Measurements from ENCODE around the gene CEP104. TPM values are rescaled to one million over a fixed set of nuclear protein-coding genes. Genes with fewer than 3 reads are reported as not detected.

CEP104 gene
- total and polyA plus RNA-seq, 2 experiments from 2014 or later = 20.5 to 32.2 TPM

DNA sequence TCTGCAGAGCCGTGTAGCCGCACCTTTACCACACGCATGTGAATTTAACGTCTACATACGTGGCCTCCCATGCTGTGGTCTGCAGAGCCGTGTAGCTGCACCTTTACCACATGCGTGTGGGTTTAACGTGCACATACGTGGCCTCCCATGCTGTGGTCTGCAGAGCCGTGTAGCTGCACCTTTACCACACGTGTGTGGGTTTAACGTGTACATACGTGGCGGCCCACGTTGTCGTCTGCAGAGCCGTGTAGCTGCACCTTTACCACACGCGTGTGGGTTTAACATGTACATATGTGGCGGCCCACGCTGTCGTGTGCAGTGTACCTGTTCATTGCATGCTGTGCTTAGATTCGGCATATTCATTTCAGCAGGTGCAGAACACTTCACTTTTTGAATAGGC lies 17.7 kb upstream of the CEP104 start:
- Histone ChIP-seq H4K20me1 (replicated peaks; ENCODE audit: insufficient read depth) (no peaks in the 10 kb centered on the region), H2AFZ (no peak overlapping the region), H3K27me3 (ENCODE audit: insufficient read depth) (no peaks in the 10 kb centered on the region), H3K9me2 (ENCODE audit: insufficient read depth) (no peaks in the 10 kb centered on the region; the same call in 1 of the 2 replicates), H3K27ac (ENCODE audit: low read depth) (no peak overlapping the region), H3F3A (replicated peaks; ENCODE audit: low read depth) (peaks cover 3% of the 10 kb centered on the region; the same call in 1 of the 2 replicates), H3K4me2 (no peak overlapping the region), H3K4me3 (no peak overlapping the region), H3K4me1 (ENCODE audit: insufficient read depth) (no peaks in the 10 kb centered on the region), H3K79me2 (replicated peaks; ENCODE audit: insufficient read depth) (no peaks in the 10 kb centered on the region), H3K36me3 (ENCODE audit: insufficient read depth) (no peaks in the 10 kb centered on the region)
- ATAC-seq = no peak
- peaks cover 19% of the 10 kb centered on the region for H3K9me3 Mint-ChIP-seq
- H3K27ac Mint-ChIP-seq = no peak overlapping the region
- H3K36me3 Mint-ChIP-seq (ENCODE audit: low read depth) = peaks cover 48% of the 10 kb centered on the region
- no peak overlapping the region for H3K4me3 Mint-ChIP-seq
- no peak for TF ChIP-seq EZH2phosphoT487 (IDR thresholded peaks at IDR 0.05; ENCODE audit: unreplicated experiment)
- no peak for TF ChIP-seq POLR2AphosphoS5 (IDR thresholded peaks at IDR 0.05; ENCODE audit: low read depth)
- no peak for TF ChIP-seq CREB1 (CRISPR knock-in tag; IDR thresholded peaks at IDR 0.05; ENCODE audit: low read depth)
- TF ChIP-seq, protein P1, sequence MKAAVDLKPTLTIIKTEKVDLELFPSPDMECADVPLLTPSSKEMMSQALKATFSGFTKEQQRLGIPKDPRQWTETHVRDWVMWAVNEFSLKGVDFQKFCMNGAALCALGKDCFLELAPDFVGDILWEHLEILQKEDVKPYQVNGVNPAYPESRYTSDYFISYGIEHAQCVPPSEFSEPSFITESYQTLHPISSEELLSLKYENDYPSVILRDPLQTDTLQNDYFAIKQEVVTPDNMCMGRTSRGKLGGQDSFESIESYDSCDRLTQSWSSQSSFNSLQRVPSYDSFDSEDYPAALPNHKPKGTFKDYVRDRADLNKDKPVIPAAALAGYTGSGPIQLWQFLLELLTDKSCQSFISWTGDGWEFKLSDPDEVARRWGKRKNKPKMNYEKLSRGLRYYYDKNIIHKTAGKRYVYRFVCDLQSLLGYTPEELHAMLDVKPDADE (IDR thresholded peaks at IDR 0.05) = no peak
- TF ChIP-seq STAT1 (IDR thresholded peaks at IDR 0.05; ENCODE audit: unreplicated experiment) = no peak
- TF ChIP-seq, protein P2, sequence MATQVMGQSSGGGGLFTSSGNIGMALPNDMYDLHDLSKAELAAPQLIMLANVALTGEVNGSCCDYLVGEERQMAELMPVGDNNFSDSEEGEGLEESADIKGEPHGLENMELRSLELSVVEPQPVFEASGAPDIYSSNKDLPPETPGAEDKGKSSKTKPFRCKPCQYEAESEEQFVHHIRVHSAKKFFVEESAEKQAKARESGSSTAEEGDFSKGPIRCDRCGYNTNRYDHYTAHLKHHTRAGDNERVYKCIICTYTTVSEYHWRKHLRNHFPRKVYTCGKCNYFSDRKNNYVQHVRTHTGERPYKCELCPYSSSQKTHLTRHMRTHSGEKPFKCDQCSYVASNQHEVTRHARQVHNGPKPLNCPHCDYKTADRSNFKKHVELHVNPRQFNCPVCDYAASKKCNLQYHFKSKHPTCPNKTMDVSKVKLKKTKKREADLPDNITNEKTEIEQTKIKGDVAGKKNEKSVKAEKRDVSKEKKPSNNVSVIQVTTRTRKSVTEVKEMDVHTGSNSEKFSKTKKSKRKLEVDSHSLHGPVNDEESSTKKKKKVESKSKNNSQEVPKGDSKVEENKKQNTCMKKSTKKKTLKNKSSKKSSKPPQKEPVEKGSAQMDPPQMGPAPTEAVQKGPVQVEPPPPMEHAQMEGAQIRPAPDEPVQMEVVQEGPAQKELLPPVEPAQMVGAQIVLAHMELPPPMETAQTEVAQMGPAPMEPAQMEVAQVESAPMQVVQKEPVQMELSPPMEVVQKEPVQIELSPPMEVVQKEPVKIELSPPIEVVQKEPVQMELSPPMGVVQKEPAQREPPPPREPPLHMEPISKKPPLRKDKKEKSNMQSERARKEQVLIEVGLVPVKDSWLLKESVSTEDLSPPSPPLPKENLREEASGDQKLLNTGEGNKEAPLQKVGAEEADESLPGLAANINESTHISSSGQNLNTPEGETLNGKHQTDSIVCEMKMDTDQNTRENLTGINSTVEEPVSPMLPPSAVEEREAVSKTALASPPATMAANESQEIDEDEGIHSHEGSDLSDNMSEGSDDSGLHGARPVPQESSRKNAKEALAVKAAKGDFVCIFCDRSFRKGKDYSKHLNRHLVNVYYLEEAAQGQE (IDR thresholded peaks at IDR 0.05; ENCODE audit: unreplicated experiment) = no peak
- TF ChIP-seq, protein P3, sequence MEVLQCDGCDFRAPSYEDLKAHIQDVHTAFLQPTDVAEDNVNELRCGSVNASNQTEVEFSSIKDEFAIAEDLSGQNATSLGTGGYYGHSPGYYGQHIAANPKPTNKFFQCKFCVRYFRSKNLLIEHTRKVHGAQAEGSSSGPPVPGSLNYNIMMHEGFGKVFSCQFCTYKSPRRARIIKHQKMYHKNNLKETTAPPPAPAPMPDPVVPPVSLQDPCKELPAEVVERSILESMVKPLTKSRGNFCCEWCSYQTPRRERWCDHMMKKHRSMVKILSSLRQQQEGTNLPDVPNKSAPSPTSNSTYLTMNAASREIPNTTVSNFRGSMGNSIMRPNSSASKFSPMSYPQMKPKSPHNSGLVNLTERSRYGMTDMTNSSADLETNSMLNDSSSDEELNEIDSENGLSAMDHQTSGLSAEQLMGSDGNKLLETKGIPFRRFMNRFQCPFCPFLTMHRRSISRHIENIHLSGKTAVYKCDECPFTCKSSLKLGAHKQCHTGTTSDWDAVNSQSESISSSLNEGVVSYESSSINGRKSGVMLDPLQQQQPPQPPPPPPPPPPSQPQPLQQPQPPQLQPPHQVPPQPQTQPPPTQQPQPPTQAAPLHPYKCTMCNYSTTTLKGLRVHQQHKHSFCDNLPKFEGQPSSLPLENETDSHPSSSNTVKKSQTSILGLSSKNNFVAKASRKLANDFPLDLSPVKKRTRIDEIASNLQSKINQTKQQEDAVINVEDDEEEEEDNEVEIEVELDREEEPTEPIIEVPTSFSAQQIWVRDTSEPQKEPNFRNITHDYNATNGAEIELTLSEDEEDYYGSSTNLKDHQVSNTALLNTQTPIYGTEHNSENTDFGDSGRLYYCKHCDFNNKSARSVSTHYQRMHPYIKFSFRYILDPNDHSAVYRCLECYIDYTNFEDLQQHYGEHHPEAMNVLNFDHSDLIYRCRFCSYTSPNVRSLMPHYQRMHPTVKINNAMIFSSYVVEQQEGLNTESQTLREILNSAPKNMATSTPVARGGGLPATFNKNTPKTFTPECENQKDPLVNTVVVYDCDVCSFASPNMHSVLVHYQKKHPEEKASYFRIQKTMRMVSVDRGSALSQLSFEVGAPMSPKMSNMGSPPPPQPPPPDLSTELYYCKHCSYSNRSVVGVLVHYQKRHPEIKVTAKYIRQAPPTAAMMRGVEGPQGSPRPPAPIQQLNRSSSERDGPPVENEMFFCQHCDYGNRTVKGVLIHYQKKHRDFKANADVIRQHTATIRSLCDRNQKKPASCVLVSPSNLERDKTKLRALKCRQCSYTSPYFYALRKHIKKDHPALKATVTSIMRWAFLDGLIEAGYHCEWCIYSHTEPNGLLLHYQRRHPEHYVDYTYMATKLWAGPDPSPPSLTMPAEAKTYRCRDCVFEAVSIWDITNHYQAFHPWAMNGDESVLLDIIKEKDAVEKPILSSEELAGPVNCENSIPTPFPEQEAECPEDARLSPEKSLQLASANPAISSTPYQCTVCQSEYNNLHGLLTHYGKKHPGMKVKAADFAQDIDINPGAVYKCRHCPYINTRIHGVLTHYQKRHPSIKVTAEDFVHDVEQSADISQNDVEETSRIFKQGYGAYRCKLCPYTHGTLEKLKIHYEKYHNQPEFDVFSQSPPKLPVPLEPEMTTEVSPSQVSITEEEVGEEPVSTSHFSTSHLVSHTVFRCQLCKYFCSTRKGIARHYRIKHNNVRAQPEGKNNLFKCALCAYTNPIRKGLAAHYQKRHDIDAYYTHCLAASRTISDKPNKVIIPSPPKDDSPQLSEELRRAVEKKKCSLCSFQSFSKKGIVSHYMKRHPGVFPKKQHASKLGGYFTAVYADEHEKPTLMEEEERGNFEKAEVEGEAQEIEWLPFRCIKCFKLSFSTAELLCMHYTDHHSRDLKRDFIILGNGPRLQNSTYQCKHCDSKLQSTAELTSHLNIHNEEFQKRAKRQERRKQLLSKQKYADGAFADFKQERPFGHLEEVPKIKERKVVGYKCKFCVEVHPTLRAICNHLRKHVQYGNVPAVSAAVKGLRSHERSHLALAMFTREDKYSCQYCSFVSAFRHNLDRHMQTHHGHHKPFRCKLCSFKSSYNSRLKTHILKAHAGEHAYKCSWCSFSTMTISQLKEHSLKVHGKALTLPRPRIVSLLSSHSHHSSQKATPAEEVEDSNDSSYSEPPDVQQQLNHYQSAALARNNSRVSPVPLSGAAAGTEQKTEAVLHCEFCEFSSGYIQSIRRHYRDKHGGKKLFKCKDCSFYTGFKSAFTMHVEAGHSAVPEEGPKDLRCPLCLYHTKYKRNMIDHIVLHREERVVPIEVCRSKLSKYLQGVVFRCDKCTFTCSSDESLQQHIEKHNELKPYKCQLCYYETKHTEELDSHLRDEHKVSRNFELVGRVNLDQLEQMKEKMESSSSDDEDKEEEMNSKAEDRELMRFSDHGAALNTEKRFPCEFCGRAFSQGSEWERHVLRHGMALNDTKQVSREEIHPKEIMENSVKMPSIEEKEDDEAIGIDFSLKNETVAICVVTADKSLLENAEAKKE (CRISPR knock-in tag; IDR thresholded peaks at IDR 0.05) = no peak
- TF ChIP-seq EZH2 (IDR thresholded peaks at IDR 0.05; ENCODE audit: low read depth, unreplicated experiment) = no peak
- no peak for TF ChIP-seq NANOG (IDR thresholded peaks at IDR 0.05; ENCODE audit: borderline replicate concordance)
- no peak for TF ChIP-seq ZNF331 (CRISPR knock-in tag; IDR thresholded peaks at IDR 0.05; ENCODE audit: low read depth)
- TF ChIP-seq ZNF114 (CRISPR knock-in tag; IDR thresholded peaks at IDR 0.05) = no peak
- no peak for TF ChIP-seq JUNB (IDR thresholded peaks at IDR 0.05; ENCODE audit: unreplicated experiment)
- TF ChIP-seq, protein P4, sequence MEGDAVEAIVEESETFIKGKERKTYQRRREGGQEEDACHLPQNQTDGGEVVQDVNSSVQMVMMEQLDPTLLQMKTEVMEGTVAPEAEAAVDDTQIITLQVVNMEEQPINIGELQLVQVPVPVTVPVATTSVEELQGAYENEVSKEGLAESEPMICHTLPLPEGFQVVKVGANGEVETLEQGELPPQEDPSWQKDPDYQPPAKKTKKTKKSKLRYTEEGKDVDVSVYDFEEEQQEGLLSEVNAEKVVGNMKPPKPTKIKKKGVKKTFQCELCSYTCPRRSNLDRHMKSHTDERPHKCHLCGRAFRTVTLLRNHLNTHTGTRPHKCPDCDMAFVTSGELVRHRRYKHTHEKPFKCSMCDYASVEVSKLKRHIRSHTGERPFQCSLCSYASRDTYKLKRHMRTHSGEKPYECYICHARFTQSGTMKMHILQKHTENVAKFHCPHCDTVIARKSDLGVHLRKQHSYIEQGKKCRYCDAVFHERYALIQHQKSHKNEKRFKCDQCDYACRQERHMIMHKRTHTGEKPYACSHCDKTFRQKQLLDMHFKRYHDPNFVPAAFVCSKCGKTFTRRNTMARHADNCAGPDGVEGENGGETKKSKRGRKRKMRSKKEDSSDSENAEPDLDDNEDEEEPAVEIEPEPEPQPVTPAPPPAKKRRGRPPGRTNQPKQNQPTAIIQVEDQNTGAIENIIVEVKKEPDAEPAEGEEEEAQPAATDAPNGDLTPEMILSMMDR (conservative IDR thresholded peaks at IDR 0.05; ENCODE audit: low read depth in 2 of 2) = no peak
- H3K4me1 Mint-ChIP-seq = peaks cover 2% of the 10 kb centered on the region; the same call in 1 of the 3 replicates
- no peak for DNase-seq (ENCODE audit: low spot score)
- no peaks in the 10 kb centered on the region for H3K27me3 Mint-ChIP-seq (ENCODE audit: insufficient read depth, low read depth, poor library complexity)

Data from GM23338 (cell line).